HG03064 (cell line): ENCODE measurements around the gene EXOC7.

Experiments used
- ATAC-seq: cut with Tn5 transposase; IDR thresholded peaks from one replicate; pipeline ENCODE4 v1.9.1; 2021; ENCODE audit warnings: low read depth; ENCODE audit not compliant: unreplicated experiment

EXOC7 gene

GRCh38 chr17:76122431-76123190 lies 19.0 kb upstream of the EXOC7 start:
- no peak for ATAC-seq

GRCh38 chr17:76121932-76122430 lies 18.4 kb upstream of the EXOC7 start:
- no peak for ATAC-seq

- no peak for ATAC-seq
These were observed 17.0 kb upstream of the EXOC7 start for GRCh38 chr17:76120658-76121008.

- ATAC-seq = no peak
These were observed 16.1 kb upstream of the EXOC7 start for GRCh38 chr17:76119409-76120371.

- no peak for ATAC-seq
These were observed 11.7 kb upstream of the EXOC7 start for GRCh38 chr17:76115138-76115754.

GRCh38 chr17:76111956-76112355 lies 8.4 kb upstream of the EXOC7 start:
- no peak for ATAC-seq

GRCh38 chr17:76107509-76107908 lies 3.9 kb upstream of the EXOC7 start:
- ATAC-seq = no peak

- ATAC-seq = no peak
These were observed 3.1 kb upstream of the EXOC7 start for GRCh38 chr17:76106703-76107102.

GRCh38 chr17:76104896-76105231 lies 1.3 kb upstream of the EXOC7 start:
- no peak for ATAC-seq

- ATAC-seq = no peak
These were observed 731 bp upstream of the EXOC7 start for GRCh38 chr17:76104140-76104895.

- ATAC-seq = no peak
These were observed 678 bp downstream of the EXOC7 start for GRCh38 chr17:76102944-76103273.

- ATAC-seq = no peak
These were observed 5.8 kb downstream of the EXOC7 start for GRCh38 chr17:76097716-76098295.

- no peak for ATAC-seq
These were observed 7.6 kb downstream of the EXOC7 start for GRCh38 chr17:76095943-76096342.

- ATAC-seq = no peak
These were observed 9.5 kb downstream of the EXOC7 start for GRCh38 chr17:76094046-76094445.

- no peak for ATAC-seq
These were observed 10.8 kb downstream of the EXOC7 start for GRCh38 chr17:76092526-76093413.

- ATAC-seq = no peak
These were observed 11.9 kb downstream of the EXOC7 start for GRCh38 chr17:76091526-76092286.

GRCh38 chr17:76090517-76091129 lies 13.0 kb downstream of the EXOC7 start:
- ATAC-seq = no peak
